ENCODE measurements around the gene ANO7.

DNA sequence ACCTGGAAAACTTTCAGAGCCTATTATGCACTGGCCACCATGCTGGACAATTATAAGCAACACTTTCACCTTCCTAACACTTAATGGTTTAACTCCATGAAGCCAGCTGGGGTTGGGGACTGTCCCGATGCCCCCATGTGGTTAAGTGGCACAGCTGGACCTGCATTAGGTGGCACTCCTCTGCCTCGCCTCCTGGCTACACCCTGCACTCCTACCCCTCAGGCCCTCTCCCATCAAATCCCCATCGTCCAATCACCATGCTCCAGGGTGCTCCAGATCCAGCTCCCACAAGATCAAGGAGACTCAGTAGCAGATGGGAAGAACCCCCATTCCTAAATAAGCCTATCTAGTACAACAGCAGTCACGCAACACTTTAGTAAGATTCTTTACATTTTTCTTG, 73.2 kb downstream of the ANO7 start:
- TF ChIP-seq CTCF (IDR thresholded peaks at IDR 0.05) (no peak), POLR2A (IDR thresholded peaks at IDR 0.05) (no peak), EP300 (IDR thresholded peaks at IDR 0.05) (no peak)
